ENCODE results near the gene SLC30A4. TPM values are rescaled to one million over a fixed set of nuclear protein-coding genes. Genes with fewer than 3 reads are reported as not detected.

SLC30A4 gene
- total RNA-seq, 1 experiment from 2014 or later: 1.3 TPM

- H3K9ac ChIP-seq (ENCODE audit: low read length): no peak overlapping the region
- H3K9me3 ChIP-seq (ENCODE audit: low read length): no peaks in the 10 kb centered on the region
- ATAC-seq: no peak
- no peak overlapping the region for H3K4me3 ChIP-seq (ENCODE audit: low read length)
- H3F3A ChIP-seq (ENCODE audit: low read length, unreplicated experiment): no peaks in the 10 kb centered on the region
- H2AFZ ChIP-seq (ENCODE audit: low read length): no peak overlapping the region
- no peak for TF ChIP-seq CTCF (conservative IDR thresholded peaks at IDR 0.05; ENCODE audit: low read depth, low read length)
- no peak for TF ChIP-seq EZH2phosphoT487 (IDR thresholded peaks at IDR 0.05; ENCODE audit: borderline replicate concordance, low read length)
- TF ChIP-seq EZH2 (IDR thresholded peaks at IDR 0.05; ENCODE audit: low read length, unreplicated experiment): no peak
- no peak for DNase-seq
- POLR2A ChIA-PET (ENCODE audit: unreplicated experiment): no interaction called here
- CTCF ChIA-PET: no interaction called here
- H3K27ac ChIP-seq (ENCODE audit: low read length): no peak overlapping the region
- H3K36me3 ChIP-seq (ENCODE audit: low read depth, low read length): no peaks in the 10 kb centered on the region
- BruUV-seq (replicated peaks): no TSS peak
- H4K20me1 ChIP-seq (ENCODE audit: low read length): no peaks in the 10 kb centered on the region
- intact Hi-C loops (cut with micrococcal nuclease): loop anchor here (5.0 kb wide), 1 partner anchor 63 kb away; no protein-coding TSS in a partner anchor
- H3K27me3 ChIP-seq (ENCODE audit: low read length): no peaks in the 10 kb centered on the region
- H3K79me2 ChIP-seq (ENCODE audit: low read length): no peaks in the 10 kb centered on the region
- H3K4me1 ChIP-seq (ENCODE audit: insufficient read depth, low read length): peaks cover 3% of the 10 kb centered on the region; the same call in 1 of the 2 replicates
- no peak overlapping the region for H3K4me2 ChIP-seq (ENCODE audit: low read length)
- H3K9me2 ChIP-seq (replicated peaks; ENCODE audit: low read length): no peaks in the 10 kb centered on the region
Observed at GRCh38 chr15:45434078-45434567, 88.4 kb downstream of the SLC30A4 start.

GRCh38 chr15:45431511-45431910, 91.0 kb downstream of the SLC30A4 start:
- H3K4me3 ChIP-seq (ENCODE audit: low read length): no peak overlapping the region
- CTCF ChIA-PET: interaction anchor here (0.7 to 1.5 kb wide), 2 partner anchors 23 to 154 kb away, joined by 4 to 5 read pairs; no protein-coding TSS in a partner anchor

More at GRCh38 chr15:45431511-45431910, 91.0 kb downstream of the SLC30A4 start:
- H3K9ac ChIP-seq (ENCODE audit: low read length): no peak overlapping the region
- no peaks in the 10 kb centered on the region for H3K36me3 ChIP-seq (ENCODE audit: low read depth, low read length)
- TF ChIP-seq EZH2phosphoT487 (IDR thresholded peaks at IDR 0.05; ENCODE audit: borderline replicate concordance, low read length) (no peak), EZH2 (IDR thresholded peaks at IDR 0.05; ENCODE audit: low read length, unreplicated experiment) (no peak), CTCF (conservative IDR thresholded peaks at IDR 0.05; ENCODE audit: low read depth, low read length) (no peak)
- no peaks in the 10 kb centered on the region for H3K27me3 ChIP-seq (ENCODE audit: low read length)
- no peak for DNase-seq
- H3K9me3 ChIP-seq (ENCODE audit: low read length): no peaks in the 10 kb centered on the region
- intact Hi-C loops (cut with micrococcal nuclease): loop anchor here (5.0 kb wide), 1 partner anchor 66 kb away; no protein-coding TSS in a partner anchor
- peaks cover 12% of the 10 kb centered on the region; the same call in 1 of the 2 replicates for H3K4me1 ChIP-seq (ENCODE audit: insufficient read depth, low read length)
- H4K20me1 ChIP-seq (ENCODE audit: low read length): no peaks in the 10 kb centered on the region
- no peaks in the 10 kb centered on the region for H3K9me2 ChIP-seq (replicated peaks; ENCODE audit: low read length)
- POLR2A ChIA-PET (ENCODE audit: unreplicated experiment): no interaction called here
- no peak overlapping the region for H2AFZ ChIP-seq (ENCODE audit: low read length)
- H3F3A ChIP-seq (ENCODE audit: low read length, unreplicated experiment): no peaks in the 10 kb centered on the region
- no TSS peak for BruUV-seq (replicated peaks)
- no peak for ATAC-seq
- 0 out of 2 replicates have a peak overlapping the region, but pooled peaks have one; percentile 13 for H3K4me2 ChIP-seq (ENCODE audit: low read length)
- no peaks in the 10 kb centered on the region for H3K79me2 ChIP-seq (ENCODE audit: low read length)
- H3K27ac ChIP-seq (ENCODE audit: low read length): no peak overlapping the region
